Fibroblast of skin of back (primary cell): ENCODE data around the gene STK32A.

Experiments
- DNase-seq: peaks from one replicate; pipeline ENCODE4 v3.0.0-alpha.2; 2013

Gene STK32A

GRCh38 chr5:147259837-147260236 is 25.0 kb downstream of the STK32A start:
- no peak for DNase-seq

- no peak for DNase-seq
Observed at GRCh38 chr5:147267082-147267832, 32.4 kb downstream of the STK32A start.

GRCh38 chr5:147276497-147276896 is 41.7 kb downstream of the STK32A start:
- DNase-seq: no peak

GRCh38 chr5:147286296-147286695 is 51.5 kb downstream of the STK32A start:
- no peak for DNase-seq

GRCh38 chr5:147287110-147287509 is 52.3 kb downstream of the STK32A start:
- no peak for DNase-seq

GRCh38 chr5:147290261-147290660 is 55.4 kb downstream of the STK32A start:
- DNase-seq: no peak

GRCh38 chr5:147303251-147303650 is 68.4 kb downstream of the STK32A start:
- no peak for DNase-seq

GRCh38 chr5:147303976-147304375 is 69.2 kb downstream of the STK32A start:
- peak; percentile 32 for DNase-seq

GRCh38 chr5:147305147-147305546 is 70.3 kb downstream of the STK32A start:
- no peak for DNase-seq

GRCh38 chr5:147306351-147306750 is 71.5 kb downstream of the STK32A start:
- no peak for DNase-seq

- no peak for DNase-seq
Observed at GRCh38 chr5:147307170-147307569, 72.3 kb downstream of the STK32A start.

GRCh38 chr5:147309621-147310020 is 74.8 kb downstream of the STK32A start:
- DNase-seq: no peak

GRCh38 chr5:147310059-147310704 is 75.4 kb downstream of the STK32A start:
- peak; percentile 34 for DNase-seq

- no peak for DNase-seq
Observed at GRCh38 chr5:147317978-147318684, 83.3 kb downstream of the STK32A start.

GRCh38 chr5:147321569-147321968 is 86.7 kb downstream of the STK32A start:
- DNase-seq: no peak

- no peak for DNase-seq
Observed at GRCh38 chr5:147327421-147327820, 92.6 kb downstream of the STK32A start.

GRCh38 chr5:147327905-147328304 is 93.1 kb downstream of the STK32A start:
- DNase-seq: no peak

GRCh38 chr5:147332658-147333057 is 97.8 kb downstream of the STK32A start:
- no peak for DNase-seq

- no peak for DNase-seq
Observed at GRCh38 chr5:147336876-147337275, 102.0 kb downstream of the STK32A start.

- DNase-seq: no peak
Observed at GRCh38 chr5:147339313-147339712, 104.5 kb downstream of the STK32A start.

GRCh38 chr5:147340941-147341340 is 106.1 kb downstream of the STK32A start:
- DNase-seq: no peak

GRCh38 chr5:147341345-147341744 is 106.5 kb downstream of the STK32A start:
- DNase-seq: no peak

- DNase-seq: no peak
Observed at GRCh38 chr5:147344861-147345260, 110.0 kb downstream of the STK32A start.
